Measurements from ENCODE around the gene TAF1C. TPM values are rescaled to one million over a fixed set of nuclear protein-coding genes. Genes with fewer than 3 reads are reported as not detected.
"Not testable (repeated sequence)": the region's sequence is repeated elsewhere in the genome, so short reads cannot be mapped to it uniquely, and the experiment has no call there.

The TAF1C gene
- total RNA-seq, 4 donors from 2014 or later: 36.7 to 210 (median 76.3) TPM

DNA sequence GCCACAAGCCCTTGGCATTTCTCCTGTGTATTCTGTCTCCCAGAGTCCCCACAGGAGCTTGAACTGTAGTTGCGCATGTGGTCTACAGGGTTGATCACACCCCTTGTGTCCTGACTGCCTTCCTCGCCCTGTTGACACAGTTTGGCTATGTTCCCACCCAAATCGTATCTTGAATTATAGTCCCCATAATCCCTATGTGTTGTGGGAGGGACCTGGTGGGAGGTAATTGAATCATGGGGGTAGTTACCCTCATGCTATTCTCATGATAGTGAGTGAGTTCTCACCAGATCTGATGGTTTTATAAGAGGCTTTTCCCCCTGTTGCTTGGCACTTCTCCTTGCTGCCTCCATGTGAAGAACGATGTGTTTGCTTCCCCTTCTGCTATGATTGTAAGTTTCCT lies 25.3 kb upstream of the TAF1C start:
- no peak overlapping the region for H3K27ac ChIP-seq

DNA sequence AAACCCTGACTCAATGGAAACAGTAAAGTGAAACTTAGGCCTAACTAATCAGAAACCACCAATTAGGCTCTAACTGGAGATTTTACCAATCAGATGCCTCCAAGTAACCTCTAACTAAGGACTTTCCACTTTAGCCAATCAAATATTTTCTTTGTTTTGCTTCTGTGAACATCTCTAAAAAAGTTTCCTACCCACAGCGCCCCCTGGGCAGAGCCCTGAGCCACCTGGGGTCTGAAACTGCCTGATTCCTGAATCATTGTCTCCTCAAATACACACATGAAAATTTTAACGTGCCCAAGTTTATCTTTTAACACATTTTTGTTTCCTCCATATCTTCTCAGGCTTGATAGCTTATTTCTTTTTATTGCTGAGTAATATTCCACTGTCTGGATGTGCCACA lies 23.1 kb upstream of the TAF1C start:
- H3K36me3 ChIP-seq: no peaks in the 10 kb centered on the region
- no peak overlapping the region for H3K4me3 ChIP-seq
- H3K4me1 ChIP-seq: no peaks in the 10 kb centered on the region
- TF ChIP-seq, protein P1, sequence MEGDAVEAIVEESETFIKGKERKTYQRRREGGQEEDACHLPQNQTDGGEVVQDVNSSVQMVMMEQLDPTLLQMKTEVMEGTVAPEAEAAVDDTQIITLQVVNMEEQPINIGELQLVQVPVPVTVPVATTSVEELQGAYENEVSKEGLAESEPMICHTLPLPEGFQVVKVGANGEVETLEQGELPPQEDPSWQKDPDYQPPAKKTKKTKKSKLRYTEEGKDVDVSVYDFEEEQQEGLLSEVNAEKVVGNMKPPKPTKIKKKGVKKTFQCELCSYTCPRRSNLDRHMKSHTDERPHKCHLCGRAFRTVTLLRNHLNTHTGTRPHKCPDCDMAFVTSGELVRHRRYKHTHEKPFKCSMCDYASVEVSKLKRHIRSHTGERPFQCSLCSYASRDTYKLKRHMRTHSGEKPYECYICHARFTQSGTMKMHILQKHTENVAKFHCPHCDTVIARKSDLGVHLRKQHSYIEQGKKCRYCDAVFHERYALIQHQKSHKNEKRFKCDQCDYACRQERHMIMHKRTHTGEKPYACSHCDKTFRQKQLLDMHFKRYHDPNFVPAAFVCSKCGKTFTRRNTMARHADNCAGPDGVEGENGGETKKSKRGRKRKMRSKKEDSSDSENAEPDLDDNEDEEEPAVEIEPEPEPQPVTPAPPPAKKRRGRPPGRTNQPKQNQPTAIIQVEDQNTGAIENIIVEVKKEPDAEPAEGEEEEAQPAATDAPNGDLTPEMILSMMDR (IDR thresholded peaks at IDR 0.05): no peak
- TF ChIP-seq POLR2A (IDR thresholded peaks at IDR 0.05): no peak
- H3K27ac ChIP-seq: no peak overlapping the region
- intact Hi-C loops (cut with DNase I; ENCODE audit: low total_unique reads): no loop called here
- no peaks in the 10 kb centered on the region for H3K27me3 ChIP-seq
- no peak for DNase-seq
- no peaks in the 10 kb centered on the region for H3K9me3 ChIP-seq

More for the DNA sequence above, 25.3 kb upstream of the TAF1C start:
- intact Hi-C loops (cut with DNase I; ENCODE audit: low total_unique reads): no loop called here
- Histone ChIP-seq H3K36me3 (no peaks in the 10 kb centered on the region), H3K4me1 (no peaks in the 10 kb centered on the region), H3K9me3 (no peaks in the 10 kb centered on the region), H3K4me3 (no peak overlapping the region), H3K27me3 (no peaks in the 10 kb centered on the region)
- DNase-seq: no peak
- TF ChIP-seq, protein P1 (IDR thresholded peaks at IDR 0.05): no peak
- no peak for TF ChIP-seq POLR2A (IDR thresholded peaks at IDR 0.05)

DNA sequence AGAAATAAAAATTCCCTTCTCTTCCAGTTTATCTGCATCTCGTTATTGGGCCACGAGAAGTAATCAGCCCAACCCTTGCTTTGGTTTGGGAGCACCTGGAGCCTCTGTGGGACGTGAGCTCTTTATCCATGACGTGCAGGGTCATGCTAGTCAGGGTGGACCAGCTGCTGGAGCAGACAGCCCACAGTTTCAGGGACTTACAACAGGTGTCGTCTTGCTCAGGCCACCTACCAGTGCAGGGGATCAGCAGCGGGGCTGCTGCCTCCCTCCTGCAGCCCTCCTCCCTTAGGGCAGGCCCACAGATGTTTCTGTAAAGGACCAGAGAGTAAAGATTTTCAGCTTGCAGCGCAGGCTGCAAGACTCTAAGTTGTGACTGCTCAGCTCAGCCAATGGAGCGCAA lies 21.0 kb upstream of the TAF1C start:
- Histone ChIP-seq H3K27ac (no peak overlapping the region), H3K4me3 (no peak overlapping the region), H3K4me1 (no peaks in the 10 kb centered on the region), H3K9me3 (no peaks in the 10 kb centered on the region), H3K27me3 (no peaks in the 10 kb centered on the region), H3K36me3 (no peaks in the 10 kb centered on the region)
- no peak for TF ChIP-seq POLR2A (IDR thresholded peaks at IDR 0.05)
- TF ChIP-seq, protein P1 (IDR thresholded peaks at IDR 0.05): no peak
- intact Hi-C loops (cut with DNase I; ENCODE audit: low total_unique reads): no loop called here
- DNase-seq: no peak

DNA sequence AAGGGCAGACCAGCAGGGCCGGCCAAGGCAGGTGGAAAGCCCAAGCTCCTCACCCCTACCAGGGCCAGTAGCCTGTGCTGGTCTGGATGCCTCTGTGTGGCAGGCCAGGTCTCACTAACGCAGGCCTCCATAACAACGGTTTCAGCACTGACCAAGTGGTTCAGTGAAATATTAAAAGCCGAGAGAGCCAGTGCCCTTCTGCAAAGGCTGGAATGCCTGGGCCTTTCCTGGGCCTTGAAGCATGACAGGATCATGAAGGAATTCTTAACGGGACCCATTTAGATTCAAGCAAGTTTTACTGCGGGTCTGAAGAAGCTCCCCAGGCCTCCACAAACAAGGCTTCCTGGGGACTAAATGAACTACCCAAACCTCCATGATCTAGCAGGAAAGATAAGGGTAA lies 20.4 kb upstream of the TAF1C start:
- Histone ChIP-seq H3K4me1 (no peaks in the 10 kb centered on the region), H3K9me3 (no peaks in the 10 kb centered on the region), H3K36me3 (no peaks in the 10 kb centered on the region), H3K27me3 (no peaks in the 10 kb centered on the region), H3K4me3 (no peak overlapping the region), H3K27ac (no peak overlapping the region)
- no peak for DNase-seq
- TF ChIP-seq, protein P1 (IDR thresholded peaks at IDR 0.05): no peak
- no peak for TF ChIP-seq POLR2A (IDR thresholded peaks at IDR 0.05)
- intact Hi-C loops (cut with DNase I; ENCODE audit: low total_unique reads): no loop called here

DNA sequence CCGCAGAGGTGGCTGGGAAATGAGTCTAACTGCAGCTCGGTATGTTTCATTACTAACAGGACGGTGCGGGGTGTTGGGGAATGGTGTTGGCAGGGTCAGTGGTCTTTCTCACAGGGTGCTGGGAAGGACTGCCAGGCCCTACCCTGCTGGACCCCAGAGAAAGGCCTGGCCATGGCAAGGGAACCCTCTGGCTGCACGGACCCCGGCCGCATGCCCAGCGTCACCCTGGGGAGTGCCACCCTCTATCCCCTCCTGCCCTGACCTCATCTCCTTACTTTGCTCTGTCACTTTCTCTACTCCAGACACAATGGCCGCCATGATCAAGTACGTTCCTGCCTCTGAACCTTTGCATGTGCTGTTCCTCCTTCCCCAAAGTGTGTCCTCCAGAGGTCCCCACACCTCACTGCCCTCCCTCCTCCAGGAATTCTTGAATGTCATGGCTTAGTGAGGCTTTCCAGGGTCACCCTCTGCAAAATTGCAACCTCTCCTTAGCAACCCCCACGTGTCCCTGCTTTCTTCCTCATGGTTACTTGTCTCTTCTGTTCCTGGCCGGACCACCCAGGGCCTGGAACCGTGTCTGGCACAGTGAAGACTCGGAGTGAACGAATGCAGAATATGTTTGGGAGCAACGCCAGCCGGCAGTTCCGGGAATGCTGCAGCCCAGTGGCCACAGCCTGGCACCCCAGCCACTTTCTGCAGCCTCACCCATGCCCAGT lies 19.3 kb upstream of the TAF1C start:
- intact Hi-C loops (cut with DNase I; ENCODE audit: low total_unique reads): no loop called here
- Histone ChIP-seq H3K4me3 (no peak overlapping the region), H3K4me1 (no peaks in the 10 kb centered on the region), H3K27me3 (no peaks in the 10 kb centered on the region), H3K9me3 (no peaks in the 10 kb centered on the region), H3K36me3 (no peaks in the 10 kb centered on the region), H3K27ac (no peak overlapping the region)
- no peak for DNase-seq
- TF ChIP-seq POLR2A (IDR thresholded peaks at IDR 0.05): no peak
- TF ChIP-seq, protein P1 (IDR thresholded peaks at IDR 0.05): no peak

DNA sequence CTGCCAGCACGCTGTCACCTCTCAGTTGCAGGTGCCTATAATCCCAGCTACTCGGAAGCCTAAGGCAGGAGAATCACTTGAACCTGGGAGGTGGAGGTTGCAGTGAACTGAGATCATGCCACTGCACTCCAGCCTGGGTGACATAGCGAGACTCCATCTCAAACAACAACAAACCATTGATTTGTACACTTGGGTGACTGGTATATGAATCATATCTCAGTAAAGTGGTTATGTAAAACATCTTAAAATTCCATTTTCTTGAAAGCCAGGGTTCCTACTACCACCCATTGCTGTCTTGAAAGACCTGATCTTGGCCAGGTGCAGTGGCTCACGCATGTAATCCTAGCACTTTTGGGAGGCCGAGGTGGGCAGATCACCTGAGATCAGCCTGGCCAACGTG lies 18.3 kb upstream of the TAF1C start:
- DNase-seq; H3K4me1 ChIP-seq; intact Hi-C loops (cut with DNase I; ENCODE audit: low total_unique reads); H3K27ac ChIP-seq; H3K9me3 ChIP-seq; H3K27me3 ChIP-seq; H3K36me3 ChIP-seq; H3K4me3 ChIP-seq: not testable (repeated sequence)

DNA sequence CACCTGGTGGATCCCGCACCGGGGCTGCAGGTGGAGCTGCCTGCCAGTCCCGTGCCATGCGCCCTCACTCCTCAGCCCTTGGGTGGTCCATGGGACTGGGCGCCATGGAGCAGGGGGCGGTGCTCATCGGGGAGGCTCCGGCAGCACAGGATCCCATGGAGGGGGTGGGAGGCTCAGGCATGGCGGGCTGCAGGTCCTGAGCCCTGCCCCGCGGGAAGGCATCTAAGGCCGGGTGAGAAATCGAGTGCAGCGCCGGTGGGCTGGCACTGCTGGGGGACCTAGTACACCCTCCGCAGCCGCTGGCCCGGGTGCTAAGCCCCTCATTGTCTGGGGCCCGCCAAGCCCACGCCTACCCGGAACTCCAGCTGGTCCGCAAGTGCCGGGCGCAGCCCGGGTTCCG lies 17.7 kb upstream of the TAF1C start:
- H3K4me1 ChIP-seq; DNase-seq; H3K4me3 ChIP-seq; H3K27me3 ChIP-seq; H3K9me3 ChIP-seq; H3K27ac ChIP-seq; intact Hi-C loops (cut with DNase I; ENCODE audit: low total_unique reads); H3K36me3 ChIP-seq: not testable (repeated sequence)

Data from uterus (tissue), 4 donors.